Measurements from ENCODE around the gene ATG9B.

The ATG9B gene

DNA sequence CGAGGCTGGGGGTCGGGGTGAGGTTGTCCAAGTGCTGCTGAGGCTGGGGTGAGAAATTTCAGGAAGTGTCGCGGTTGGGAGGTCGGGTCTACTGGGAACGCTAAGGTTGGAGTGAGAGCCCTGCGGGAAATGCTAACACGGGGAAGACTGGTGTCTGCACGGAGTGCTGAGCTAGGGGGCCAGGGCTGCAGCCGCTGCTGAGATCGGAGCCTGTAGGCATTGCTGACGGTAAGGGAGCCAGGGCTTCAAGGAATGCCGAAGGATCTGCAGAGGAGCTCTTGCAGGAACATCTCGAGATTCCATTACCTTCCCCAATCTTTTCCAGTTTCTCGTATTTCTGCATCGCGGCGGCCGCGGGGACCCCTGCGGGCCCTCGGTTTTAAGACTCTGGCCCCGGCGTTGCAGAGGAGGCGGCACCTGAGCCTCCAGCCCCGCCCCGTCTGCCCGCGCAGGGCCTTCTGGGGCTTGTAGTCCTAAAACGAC is 33.3 kb upstream of the ATG9B start, which contains the start of gene CDK5:
Gene CDK5 (minus strand): TSS at position 392 of the 483 bp plus-strand sequence. CDS start 49 bp downstream, at position 343.
- DNase-seq (ENCODE audit: insufficient read length) (no peak), FAIRE-seq (no peak)
- no peak for TF ChIP-seq TAF1 (IDR thresholded peaks at IDR 0.05; ENCODE audit: borderline replicate concordance, low read depth, low read length)
- TF ChIP-seq POLR2AphosphoS5 (IDR thresholded peaks at IDR 0.05; ENCODE audit: low read depth, low read length) = no peak

DNA sequence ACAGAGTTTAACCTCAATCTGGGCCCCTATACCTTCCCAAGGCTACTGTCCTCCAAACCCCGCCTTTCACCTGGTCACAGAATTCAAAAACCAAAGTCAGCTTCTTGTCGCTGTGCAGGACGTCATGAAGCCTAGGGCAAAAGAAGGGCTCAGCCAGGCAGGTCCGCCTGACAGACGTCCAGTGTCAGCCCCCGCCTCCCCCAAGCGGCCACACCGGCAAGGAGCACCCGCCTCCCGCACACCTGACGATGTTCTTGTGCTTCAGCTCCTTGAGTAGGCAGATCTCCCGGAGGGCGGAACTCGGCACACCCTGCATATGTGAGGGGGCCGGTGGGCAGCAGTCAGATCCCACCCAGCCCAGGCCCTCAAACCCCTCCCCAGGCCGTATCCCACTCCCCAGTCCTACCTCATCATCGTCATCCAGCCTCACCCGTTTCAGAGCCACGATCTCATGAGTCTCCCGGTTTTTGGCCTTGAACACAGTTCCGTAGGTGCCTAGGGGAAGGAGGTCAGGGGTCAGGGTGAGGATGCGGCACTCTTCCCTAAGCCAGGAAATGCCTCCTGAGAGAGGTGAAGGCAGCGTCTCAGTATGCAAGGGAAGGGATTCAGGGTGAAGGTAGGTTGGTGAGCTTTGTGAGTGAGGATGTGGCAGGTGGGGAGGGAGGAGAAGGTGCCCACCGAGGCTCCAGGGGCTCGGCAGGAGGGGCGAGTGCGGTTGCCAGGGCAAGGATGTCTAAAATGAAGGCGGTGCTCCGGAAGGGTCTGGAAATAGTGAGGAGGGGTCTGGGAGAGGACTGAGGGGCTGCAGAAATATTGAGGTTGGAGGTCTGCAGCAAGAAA is 32.6 kb upstream of the ATG9B start:
- FAIRE-seq = no peak
- DNase-seq (ENCODE audit: insufficient read length) = no peak
- no peak for TF ChIP-seq TAF1 (IDR thresholded peaks at IDR 0.05; ENCODE audit: borderline replicate concordance, low read depth, low read length)
- no peak for TF ChIP-seq POLR2A (IDR thresholded peaks at IDR 0.05; ENCODE audit: low read depth, low read length)
- no peak for TF ChIP-seq POLR2AphosphoS5 (IDR thresholded peaks at IDR 0.05; ENCODE audit: low read depth, low read length)

DNA sequence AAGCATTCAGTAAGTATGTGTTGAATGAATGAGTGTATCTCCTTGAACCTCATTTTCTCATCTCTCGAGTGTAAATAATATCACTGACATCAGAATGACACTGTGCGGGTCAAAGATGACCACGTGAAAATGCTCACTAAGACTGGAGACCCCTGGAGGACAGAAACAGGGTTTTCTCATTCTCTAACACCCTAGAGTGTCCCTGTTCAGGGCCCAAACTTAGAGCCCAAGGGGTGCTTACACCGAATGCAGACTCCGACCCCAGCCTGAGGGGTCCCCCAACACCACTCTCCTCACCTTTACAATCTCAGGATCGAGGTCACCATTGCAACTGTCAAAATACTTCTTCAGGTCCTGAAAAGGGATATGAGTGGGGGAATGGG is 32.0 kb upstream of the ATG9B start:
- no peak for FAIRE-seq
- TF ChIP-seq POLR2A (IDR thresholded peaks at IDR 0.05; ENCODE audit: low read depth, low read length) = no peak
- TF ChIP-seq TAF1 (IDR thresholded peaks at IDR 0.05; ENCODE audit: borderline replicate concordance, low read depth, low read length) = no peak
- TF ChIP-seq POLR2AphosphoS5 (IDR thresholded peaks at IDR 0.05; ENCODE audit: low read depth, low read length) = no peak
- DNase-seq (ENCODE audit: insufficient read length) = no peak

DNA sequence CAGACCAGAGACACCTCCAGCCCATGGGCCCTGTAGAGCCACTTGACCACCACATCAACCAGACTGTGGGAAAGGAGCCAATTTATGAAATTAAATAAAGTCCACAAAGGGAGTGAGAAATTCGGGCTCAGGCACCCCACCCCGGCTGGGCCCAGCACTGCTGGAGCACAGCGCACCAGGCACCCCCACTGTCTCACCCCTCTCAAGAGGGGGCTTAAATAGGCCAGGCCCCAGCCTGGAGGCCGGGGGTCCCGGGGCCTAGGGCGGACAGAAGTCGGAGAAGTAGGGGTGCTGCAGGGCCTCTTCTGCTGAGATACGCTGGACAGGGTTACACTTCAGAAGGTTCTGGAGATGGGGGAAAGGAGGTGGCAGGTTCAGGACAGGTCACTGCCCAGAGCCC is 29.5 kb upstream of the ATG9B start:
- no peak for FAIRE-seq
- no peak for TF ChIP-seq POLR2AphosphoS5 (IDR thresholded peaks at IDR 0.05; ENCODE audit: low read depth, low read length)
- TF ChIP-seq POLR2A (IDR thresholded peaks at IDR 0.05; ENCODE audit: low read depth, low read length) = no peak
- no peak for TF ChIP-seq TAF1 (IDR thresholded peaks at IDR 0.05; ENCODE audit: borderline replicate concordance, low read depth, low read length)
- no peak for DNase-seq (ENCODE audit: insufficient read length)

DNA sequence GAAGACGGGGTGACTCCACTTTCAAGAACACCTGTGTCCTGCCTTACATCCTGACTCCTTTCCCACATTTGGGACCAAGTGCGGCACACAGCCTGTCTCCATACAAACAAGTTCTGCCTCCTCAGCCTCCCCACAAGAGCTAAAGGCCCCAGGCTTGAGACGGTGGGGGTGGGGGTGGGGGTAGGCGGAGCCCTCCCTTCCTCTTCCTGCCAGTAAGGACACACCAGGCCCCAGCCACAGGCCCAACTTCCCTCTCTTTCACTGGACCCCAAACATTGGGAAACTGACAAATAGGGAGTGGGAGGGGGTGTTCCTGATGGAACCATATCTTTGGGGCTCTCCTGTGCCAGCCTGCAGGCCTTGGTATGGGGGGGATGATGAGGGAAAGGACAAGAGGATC is 28.8 kb upstream of the ATG9B start:
- TF ChIP-seq POLR2A (IDR thresholded peaks at IDR 0.05; ENCODE audit: low read depth, low read length) (no peak), POLR2AphosphoS5 (IDR thresholded peaks at IDR 0.05; ENCODE audit: low read depth, low read length) (no peak), TAF1 (IDR thresholded peaks at IDR 0.05; ENCODE audit: borderline replicate concordance, low read depth, low read length) (no peak)
- DNase-seq (ENCODE audit: insufficient read length) = no peak
- no peak for FAIRE-seq

DNA sequence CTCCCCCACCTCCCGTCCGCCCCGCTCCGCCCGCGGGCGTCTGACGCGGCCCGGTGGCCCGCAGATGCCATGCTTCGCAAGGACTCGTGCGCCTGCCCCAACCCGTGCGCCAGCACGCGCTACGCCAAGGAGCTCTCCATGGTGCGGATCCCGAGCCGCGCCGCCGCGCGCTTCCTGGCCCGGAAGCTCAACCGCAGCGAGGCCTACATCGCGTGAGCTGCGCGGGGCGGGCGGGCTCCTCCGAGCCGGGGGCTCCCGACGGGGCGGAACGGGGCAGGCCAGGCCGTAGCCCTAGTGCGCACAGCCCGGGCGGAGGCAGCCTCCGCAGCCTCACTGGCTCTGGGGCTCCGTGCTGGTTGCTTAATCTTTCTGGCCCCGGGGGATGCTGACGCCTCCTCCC is 26.8 kb upstream of the ATG9B start:
- no peak for DNase-seq (ENCODE audit: insufficient read length)
- TF ChIP-seq POLR2AphosphoS5 (IDR thresholded peaks at IDR 0.05; ENCODE audit: low read depth, low read length) (no peak), TAF1 (IDR thresholded peaks at IDR 0.05; ENCODE audit: borderline replicate concordance, low read depth, low read length) (no peak), POLR2A (IDR thresholded peaks at IDR 0.05; ENCODE audit: low read depth, low read length) (no peak)
- FAIRE-seq = no peak

DNA sequence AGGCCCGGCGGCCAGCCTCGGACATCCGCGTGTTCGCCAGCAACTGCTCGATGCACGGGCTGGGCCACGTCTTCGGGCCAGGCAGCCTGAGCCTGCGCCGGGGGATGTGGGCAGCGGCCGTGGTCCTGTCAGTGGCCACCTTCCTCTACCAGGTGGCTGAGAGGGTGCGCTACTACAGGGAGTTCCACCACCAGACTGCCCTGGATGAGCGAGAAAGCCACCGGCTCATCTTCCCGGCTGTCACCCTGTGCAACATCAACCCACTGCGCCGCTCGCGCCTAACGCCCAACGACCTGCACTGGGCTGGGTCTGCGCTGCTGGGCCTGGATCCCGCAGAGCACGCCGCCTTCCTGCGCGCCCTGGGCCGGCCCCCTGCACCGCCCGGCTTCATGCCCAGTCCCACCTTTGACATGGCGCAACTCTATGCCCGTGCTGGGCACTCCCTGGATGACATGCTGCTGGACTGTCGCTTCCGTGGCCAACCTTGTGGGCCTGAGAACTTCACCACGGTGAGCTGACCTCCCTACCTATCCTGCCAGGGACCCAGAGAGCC is 24.7 kb upstream of the ATG9B start:
- no peak for DNase-seq (ENCODE audit: insufficient read length)
- no peak for FAIRE-seq
- TF ChIP-seq POLR2AphosphoS5 (IDR thresholded peaks at IDR 0.05; ENCODE audit: low read depth, low read length) (no peak), TAF1 (IDR thresholded peaks at IDR 0.05; ENCODE audit: borderline replicate concordance, low read depth, low read length) (no peak), POLR2A (IDR thresholded peaks at IDR 0.05; ENCODE audit: low read depth, low read length) (no peak)

DNA sequence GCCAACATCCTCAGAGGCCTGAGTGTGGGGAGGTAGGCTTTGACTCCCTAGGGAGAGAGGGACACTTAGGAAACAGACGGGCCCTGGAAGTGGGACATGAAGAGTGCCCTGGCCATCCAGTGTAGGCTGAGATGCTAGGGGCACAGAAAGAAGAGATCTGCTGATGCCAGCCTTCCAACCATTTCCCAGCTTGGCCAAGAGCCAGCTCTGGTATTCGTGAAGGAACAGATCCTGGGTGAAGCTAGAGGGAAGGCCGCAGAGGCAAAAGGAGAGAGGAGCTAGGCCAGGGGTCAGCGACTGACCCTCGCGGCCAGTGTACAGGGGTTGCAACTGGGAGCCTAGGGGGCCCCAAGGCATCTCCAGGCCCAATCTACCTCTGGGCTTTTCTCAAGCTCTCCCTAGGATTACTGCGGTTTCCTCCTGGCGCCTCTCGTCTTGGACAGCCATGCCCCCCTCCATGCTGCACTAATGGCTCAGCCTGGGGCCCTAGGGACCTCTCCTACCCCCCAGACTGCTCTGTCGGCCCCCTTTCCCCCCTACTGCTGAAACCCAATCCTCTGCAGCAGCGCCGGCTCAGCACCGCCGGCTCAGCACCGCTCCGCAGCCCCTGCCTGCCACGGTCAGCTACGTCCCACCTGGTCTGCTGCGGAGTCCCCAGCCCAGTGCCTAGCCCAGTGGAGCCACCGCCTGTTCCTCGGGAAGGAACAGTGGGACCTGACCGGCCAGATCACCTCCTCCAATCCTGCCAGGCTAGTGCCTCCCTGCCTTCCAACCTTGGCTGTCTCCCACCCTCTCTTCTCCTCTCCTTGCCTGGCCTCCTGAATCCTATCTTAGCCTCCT is 23.9 kb upstream of the ATG9B start, which contains the start of gene ASIC3:
Gene ASIC3 (plus strand): TSS at position 556 of the 840 bp plus-strand sequence. CDS start 355 bp downstream, outside the sequence.
- no peak for DNase-seq (ENCODE audit: insufficient read length)
- FAIRE-seq = no peak
- TF ChIP-seq POLR2A (IDR thresholded peaks at IDR 0.05; ENCODE audit: low read depth, low read length) (no peak), POLR2AphosphoS5 (IDR thresholded peaks at IDR 0.05; ENCODE audit: low read depth, low read length) (no peak), TAF1 (IDR thresholded peaks at IDR 0.05; ENCODE audit: borderline replicate concordance, low read depth, low read length) (no peak)

DNA sequence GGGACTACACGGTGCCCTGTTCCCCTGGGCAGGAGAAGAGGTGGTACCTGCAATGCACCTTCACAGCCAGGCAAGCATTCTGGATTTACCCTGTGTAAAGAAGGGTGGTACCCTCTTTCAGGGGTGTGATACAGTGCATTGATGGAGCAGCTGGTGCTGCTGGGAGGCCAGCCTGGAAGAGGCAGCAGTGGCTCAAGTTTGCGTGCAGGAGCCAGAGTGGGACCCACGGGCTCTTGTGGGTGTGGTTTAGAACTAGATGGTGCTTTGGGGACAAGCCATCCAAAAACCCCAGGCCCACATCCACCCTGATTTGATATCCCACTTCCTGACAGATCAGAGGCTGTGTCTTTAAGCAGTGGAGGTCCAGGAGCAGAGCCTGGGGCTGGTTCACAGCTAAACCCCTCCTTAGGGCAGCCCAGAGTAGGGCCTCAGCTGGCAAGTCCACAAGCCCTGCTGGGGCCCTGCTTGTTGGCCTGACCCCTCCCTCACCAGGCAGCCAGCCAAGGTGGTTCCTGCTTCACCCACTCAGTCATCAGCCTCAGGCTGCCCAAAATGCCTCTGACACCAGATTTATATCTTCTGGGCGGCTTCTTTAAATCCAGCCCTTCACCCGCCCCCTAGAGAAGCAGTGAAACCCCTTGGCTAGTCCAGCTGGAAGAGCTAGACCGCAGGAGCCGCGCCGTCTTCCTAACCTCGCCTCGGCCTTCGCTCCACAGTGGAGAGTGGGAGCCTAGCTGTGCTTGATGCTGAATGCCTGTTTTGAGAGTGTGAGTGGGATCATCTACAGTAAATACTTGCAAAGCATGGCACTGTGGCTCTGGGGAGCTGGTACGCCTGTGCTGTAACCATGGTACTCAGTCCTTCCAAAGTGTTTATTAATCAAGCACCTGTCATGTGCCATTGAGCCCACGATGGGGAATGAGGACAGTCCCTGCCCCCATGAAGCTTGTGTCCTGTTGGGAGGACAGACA is 22.6 kb upstream of the ATG9B start:
- DNase-seq (ENCODE audit: insufficient read length) (no peak), FAIRE-seq (no peak)
- TF ChIP-seq TAF1 (IDR thresholded peaks at IDR 0.05; ENCODE audit: borderline replicate concordance, low read depth, low read length) (no peak), POLR2A (IDR thresholded peaks at IDR 0.05; ENCODE audit: low read depth, low read length) (no peak), POLR2AphosphoS5 (IDR thresholded peaks at IDR 0.05; ENCODE audit: low read depth, low read length) (no peak)

DNA sequence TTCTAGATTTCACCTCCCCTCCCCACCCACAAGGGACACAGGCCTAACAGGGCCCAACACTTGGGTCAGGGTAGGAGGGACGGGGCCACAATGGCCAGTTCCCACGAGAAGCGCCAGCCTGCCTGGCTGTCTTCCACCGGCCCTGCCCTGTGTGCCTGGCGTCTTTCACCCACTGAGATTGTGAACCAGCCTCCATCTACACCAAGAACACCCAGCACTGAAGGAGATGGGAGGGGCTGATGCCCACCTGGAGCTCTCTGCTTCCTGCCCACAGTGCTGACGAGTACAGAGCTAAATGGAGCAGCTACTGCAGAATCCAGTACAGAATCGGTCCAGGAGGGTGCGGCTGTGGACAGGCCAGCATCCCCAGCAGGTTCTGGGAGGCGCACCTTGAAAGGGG is 21.7 kb upstream of the ATG9B start:
- DNase-seq (ENCODE audit: insufficient read length) (no peak), FAIRE-seq (no peak)
- TF ChIP-seq POLR2A (IDR thresholded peaks at IDR 0.05; ENCODE audit: low read depth, low read length) (no peak), POLR2AphosphoS5 (IDR thresholded peaks at IDR 0.05; ENCODE audit: low read depth, low read length) (no peak), TAF1 (IDR thresholded peaks at IDR 0.05; ENCODE audit: borderline replicate concordance, low read depth, low read length) (no peak)
